HCT116 (cell line): ENCODE data around the gene HK2. TPM values are rescaled to one million over a fixed set of nuclear protein-coding genes. Genes with fewer than 3 reads are reported as not detected.

Experiments used
- ATAC-seq: fragments of 200-7000 bp; cut with Tn5 transposase; 2 replicates; pipeline ENCODE4 v1.9.1; 2020; ENCODE audit warnings: mild to moderate bottlenecking, moderate library complexity
- BruUV-seq: library from RNA; stranded (reverse); fragments of 400-500 nt; replicated peaks from 2 replicates; lab custom pipeline; 2021; lab: Mats Ljungman, UMichigan
- CTCF ChIA-PET: fragments of 300-600 bp; sonication (Branson Sonifier 250); formaldehyde crosslinking; loops from one replicate; lab custom pipeline; 2021; ENCODE audit warnings: antibody characterized with exemption; lab: Charles Lee
- POLR2A ChIA-PET: fragments of 300-600, 350-600 bp; sonication (Branson Sonifier 250); formaldehyde crosslinking; loops from one replicate; lab custom pipeline; 2021; ENCODE audit warnings: antibody characterized with exemption; lab: Charles Lee
- RAD21 ChIA-PET, 2 experiments: fragments of 300-600 bp; sonication (Branson Sonifier 250); formaldehyde crosslinking; loops; one replicate each; lab custom pipeline; 2023; ENCODE audit warnings: low total read pairs in 2 of 2; ENCODE audit not compliant: uncharacterized antibody in 2 of 2, unreplicated experiment in 2 of 2, low non-redundant PET in 1 of 2; lab: Charles Lee
- DNase-seq: peaks from one replicate; pipeline ENCODE4 v3.0.0-alpha.2; 2010; ENCODE audit warnings: low read depth, low spot score
- H2AFZ ChIP-seq: fragments of 200-600 bp; shearing (Covaris generic), sonication (generic); 2 replicates; pipeline ENCODE4 v1.6.1; 2017; ENCODE audit warnings: low read depth, mixed run types, mixed read lengths, antibody characterized with exemption, low read length; ENCODE audit not compliant: poor library complexity, severe bottlenecking
- H3K27ac ChIP-seq: 2 replicates; pipeline ENCODE4 v1.5.1; 2012; ENCODE audit warnings: low read depth, low read length
- H3K27me3 ChIP-seq: fragments of 200-600 bp; sonication (generic); 2 replicates; pipeline ENCODE4 v1.6.1; 2016; ENCODE audit warnings: mixed run types, low read length, mixed read lengths; ENCODE audit not compliant: insufficient read depth
- H3K36me3 ChIP-seq, 2 experiments: fragments of 200-500 bp in 1 of 2; fragments of 200-600 bp in 1 of 2; sonication (Bioruptor generic) in 1 of 2; sonication (generic) in 1 of 2; 2 replicates each; pipeline versions ENCODE4 v1.5.1 to v1.6.1; 2014 to 2016; ENCODE audit warnings: low read length in 2 of 2, inconsistent platforms in 1 of 2, mixed read lengths in 1 of 2, mixed run types in 1 of 2; ENCODE audit not compliant: insufficient read depth in 2 of 2, control insufficient read depth in 1 of 2
- H3K4me1 ChIP-seq, 2 experiments: fragments of 200-600 bp in 1 of 2; sonication (generic) in 1 of 2; 2 replicates each; pipeline versions ENCODE4 v1.5.1 to v1.6.1; 2012 to 2017; ENCODE audit warnings: low read length in 2 of 2, inconsistent platforms in 1 of 2, mild to moderate bottlenecking in 1 of 2, mixed read lengths in 1 of 2, mixed run types in 1 of 2, moderate library complexity in 1 of 2; ENCODE audit not compliant: insufficient read depth in 2 of 2, control insufficient read depth in 1 of 2
- H3K4me2 ChIP-seq: fragments of 200-600 bp; sonication (generic); 2 replicates; pipeline ENCODE4 v1.6.1; 2017; ENCODE audit warnings: mixed run types, low read length, mixed read lengths
- H3K4me3 ChIP-seq, 2 experiments: fragments of 200-600 bp in 1 of 2; sonication (generic) in 1 of 2; replicated peaks in 1 of 2; 2 replicates each; pipeline ENCODE4 v1.5.1; 2011 to 2016; ENCODE audit warnings: low read length in 2 of 2, control low read depth in 1 of 2, low read depth in 1 of 2, mild to moderate bottlenecking in 1 of 2, mixed read lengths in 1 of 2, mixed run types in 1 of 2
- H3K79me2 ChIP-seq: fragments of 200-600 bp; sonication (generic); 2 replicates; pipeline ENCODE4 v1.6.1; 2017; ENCODE audit warnings: mild to moderate bottlenecking, mixed run types, low read length, moderate library complexity, mixed read lengths; ENCODE audit not compliant: insufficient read depth
- H3K9ac ChIP-seq: fragments of 200-600 bp; sonication (generic); 2 replicates; pipeline ENCODE4 v1.6.1; 2016; ENCODE audit warnings: low read length, mixed read lengths
- H3K9me2 ChIP-seq: fragments of 200-600 bp; sonication (generic), shearing (Covaris generic); 2 replicates; pipeline ENCODE4 v1.6.1; 2017; ENCODE audit warnings: mixed run types, mild to moderate bottlenecking, moderate library complexity; ENCODE audit not compliant: insufficient read depth
- H3K9me3 ChIP-seq, 2 experiments: fragments of 200-500 bp in 1 of 2; fragments of 200-600 bp in 1 of 2; sonication (Bioruptor generic) in 1 of 2; sonication (generic) in 1 of 2; 2 replicates each; pipeline ENCODE4 v1.6.1; 2014 to 2017; ENCODE audit warnings: low read length in 2 of 2, mixed read lengths in 2 of 2, inconsistent platforms in 1 of 2, low read depth in 1 of 2, mild to moderate bottlenecking in 1 of 2, mixed run types in 1 of 2, moderate library complexity in 1 of 2; ENCODE audit not compliant: control insufficient read depth in 1 of 2, insufficient read depth in 1 of 2
- H4K20me1 ChIP-seq: fragments of 200-600 bp; sonication (generic), shearing (Covaris generic); 2 replicates; pipeline ENCODE4 v1.6.1; 2017; ENCODE audit warnings: mixed run types, mild to moderate bottlenecking, moderate library complexity; ENCODE audit not compliant: insufficient read depth
- CTCF ChIP-seq, 3 experiments: fragments of 200-600 bp in 1 of 3; sonication (generic) in 1 of 3; IDR thresholded peaks in 2 of 3; conservative IDR thresholded peaks in 1 of 3; 2 replicates each; pipeline ENCODE4 v1.5.1; 2012 to 2017; ENCODE audit warnings: low read depth in 2 of 3, low read length in 2 of 3, antibody characterized with exemption in 1 of 3, borderline replicate concordance in 1 of 3, control low read depth in 1 of 3, mild to moderate bottlenecking in 1 of 3, mixed read lengths in 1 of 3, mixed run types in 1 of 3, moderate library complexity in 1 of 3; ENCODE audit not compliant: insufficient read depth in 1 of 3
- RAD21 ChIP-seq: IDR thresholded peaks from 2 replicates; pipeline ENCODE4 v1.6.1; 2012; ENCODE audit warnings: low read depth, mild to moderate bottlenecking
- SIN3A ChIP-seq: IDR thresholded peaks from 2 replicates; pipeline ENCODE4 v1.6.1; 2012; ENCODE audit warnings: low read depth
- TCF7L2 ChIP-seq: IDR thresholded peaks from 2 replicates; pipeline ENCODE4 v1.7.0; 2011; ENCODE audit warnings: borderline replicate concordance, inconsistent platforms; ENCODE audit not compliant: insufficient read depth, insufficient read length; ENCODE audit errors: extremely low read depth
- intact Hi-C: fragments of 100-400 bp; cut with micrococcal nuclease; formaldehyde crosslinking; loops from 2 replicates; pipeline ENCODE4 v1.10.0; 2022
- total RNA-seq: library from RNA; stranded (reverse); gene quantifications from one replicate; pipeline ENCODE4 v1.2.1, GENCODE V29; 2021; ENCODE audit not compliant: unreplicated experiment

HK2 gene
- total RNA-seq, 1 experiment from 2014 or later = 42.5 TPM

GRCh38 chr2:74917702-74918619, 84.0 kb downstream of the HK2 start:
- Histone ChIP-seq H3K27ac (no peak overlapping the region), H3K4me1 (peaks cover 0 to 4% of the 10 kb centered on the region in 2 experiments; a peak in 1 of 4 replicates), H3K9me3 (no peaks in the 10 kb centered on the region), H3K9me2 (no peaks in the 10 kb centered on the region), H3K4me3 (no peak overlapping the region), H3K4me2 (no peak overlapping the region), H3K79me2 (no peaks in the 10 kb centered on the region), H3K9ac (no peak overlapping the region), H3K36me3 (no peaks in the 10 kb centered on the region), H4K20me1 (no peaks in the 10 kb centered on the region), H2AFZ (no peak overlapping the region), H3K27me3 (no peaks in the 10 kb centered on the region)
- ATAC-seq = peak; percentile 57
- ChIA-PET CTCF (interaction anchor here (1.6 kb wide), 1 partner anchor 710 kb away, joined by 3 read pairs; no protein-coding TSS in a partner anchor), RAD21 (no interaction called here), POLR2A (no interaction called here)
- intact Hi-C loops = loop anchor here (5.0 to 10.0 kb wide), 2 partner anchors 64 to 147 kb away; no protein-coding TSS in a partner anchor
- BruUV-seq = no TSS peak
- DNase-seq = no peak
- TF ChIP-seq SIN3A (no peak), CTCF (IDR thresholded peaks at IDR 0.05 in 2 of 3, conservative IDR thresholded peaks at IDR 0.05 in 1 of 3; ENCODE audit: borderline replicate concordance in 1 of 3, insufficient read depth in 1 of 3, low read depth in 2 of 3, low read length in 2 of 3) (peak in 2 of 3 experiments; percentile 22 to 26; a peak in 3 of 6 replicates)

- Histone ChIP-seq H3K79me2 (no peaks in the 10 kb centered on the region), H3K27ac (no peak overlapping the region), H3K9ac (no peak overlapping the region), H3K9me2 (no peaks in the 10 kb centered on the region), H3K9me3 (no peaks in the 10 kb centered on the region), H3K27me3 (no peaks in the 10 kb centered on the region), H3K4me1 (peaks cover 0 to 4% of the 10 kb centered on the region in 2 experiments; a peak in 1 of 4 replicates), H2AFZ (no peak overlapping the region), H4K20me1 (no peaks in the 10 kb centered on the region), H3K36me3 (no peaks in the 10 kb centered on the region), H3K4me2 (peak overlapping the region; percentile 51), H3K4me3 (peak overlapping the region in 1 of 2 experiments; percentile 24; a peak in 2 of 4 replicates)
- RAD21 ChIA-PET = interaction anchor here in 1 of 2 experiments (0.7 kb wide), 1 partner anchor 323 kb away, joined by 4 read pairs; no protein-coding TSS in a partner anchor
- DNase-seq = peak; percentile 38
- intact Hi-C loops = loop anchor here (1.0 to 10.0 kb wide), 5 partner anchors 62 to 687 kb away; no protein-coding TSS in a partner anchor
- TF ChIP-seq RAD21 (peak; percentile 88), CTCF (IDR thresholded peaks at IDR 0.05 in 2 of 3, conservative IDR thresholded peaks at IDR 0.05 in 1 of 3; ENCODE audit: borderline replicate concordance in 1 of 3, insufficient read depth in 1 of 3, low read depth in 2 of 3, low read length in 2 of 3) (peak; percentile 67 to 73 (median 72)), SIN3A (no peak), TCF7L2 (peak; percentile 45)
- POLR2A ChIA-PET = no interaction called here
- CTCF ChIA-PET = interaction anchor here (0.7 to 1.6 kb wide), 3 partner anchors 15 to 708 kb away, joined by 3 read pairs; no protein-coding TSS in a partner anchor
- peak; percentile 85 for ATAC-seq
- BruUV-seq = no TSS peak
Measured at GRCh38 chr2:74919827-74920226, 85.9 kb downstream of the HK2 start.
